OCI-LY7 (cell line): ENCODE measurements around the gene KIFC3. TPM values are rescaled to one million over a fixed set of nuclear protein-coding genes. Genes with fewer than 3 reads are reported as not detected.

Experiments
- BruUV-seq: library from RNA; stranded (reverse); fragments of 400-500 nt; replicated peaks from 2 replicates; lab custom pipeline; 2021; lab: Mats Ljungman, UMichigan
- CTCF ChIA-PET: fragments of 300-600 bp; sonication (Branson Sonifier 250); formaldehyde crosslinking; loops from one replicate; lab custom pipeline; 2022; ENCODE audit warnings: antibody characterized with exemption; ENCODE audit not compliant: unreplicated experiment; lab: Charles Lee
- POLR2A ChIA-PET: fragments of 300-600 bp; sonication (Branson Sonifier 250); formaldehyde crosslinking; loops from one replicate; lab custom pipeline; 2022; ENCODE audit warnings: antibody characterized with exemption; lab: Charles Lee
- DNase-seq: peaks from one replicate; pipeline ENCODE4 v3.0.0-alpha.2; 2015; ENCODE audit warnings: low spot score
- H2AFZ ChIP-seq: fragments of 200-600 bp; sonication (generic), shearing (Covaris generic); 2 replicates; pipeline ENCODE4 v1.6.1; 2014; ENCODE audit warnings: mild to moderate bottlenecking, antibody characterized with exemption, low read length, moderate library complexity
- H3K27ac ChIP-seq: fragments of 200-600 bp; sonication (generic); 2 replicates; pipeline ENCODE4 v1.5.1; 2014; ENCODE audit warnings: mixed run types, low read depth, mild to moderate bottlenecking, moderate library complexity, low read length, inconsistent platforms; ENCODE audit not compliant: poor library complexity, severe bottlenecking
- H3K36me3 ChIP-seq: fragments of 200-600 bp; sonication (generic); 2 replicates; pipeline ENCODE4 v1.6.1; 2014; ENCODE audit warnings: mild to moderate bottlenecking, antibody characterized with exemption, low read length, moderate library complexity, mixed read lengths; ENCODE audit not compliant: insufficient read depth
- H3K4me1 ChIP-seq: fragments of 200-600 bp; sonication (generic); 2 replicates; pipeline ENCODE4 v1.5.1; 2014; ENCODE audit warnings: mild to moderate bottlenecking, low read length; ENCODE audit not compliant: insufficient read depth, poor library complexity, severe bottlenecking
- H3K4me2 ChIP-seq: fragments of 200-600 bp; sonication (generic); 2 replicates; pipeline ENCODE4 v1.6.1; 2014; ENCODE audit warnings: mild to moderate bottlenecking, low read length
- H3K4me3 ChIP-seq: fragments of 200-600 bp; sonication (generic); 2 replicates; pipeline ENCODE4 v1.5.1; 2014; ENCODE audit warnings: mild to moderate bottlenecking, low read depth, low read length; ENCODE audit not compliant: poor library complexity, severe bottlenecking
- H3K79me2 ChIP-seq: fragments of 200-600 bp; sonication (generic); 2 replicates; pipeline ENCODE4 v1.6.1; 2016; ENCODE audit warnings: low read depth, mild to moderate bottlenecking, low read length, moderate library complexity, mixed read lengths; ENCODE audit not compliant: insufficient read depth
- H3K9me2 ChIP-seq: fragments of 200-600 bp; sonication (generic); 2 replicates; pipeline ENCODE4 v1.6.1; 2016; ENCODE audit warnings: mild to moderate bottlenecking, low read length, mixed read lengths; ENCODE audit not compliant: insufficient read depth
- H3K9me3 ChIP-seq: fragments of 200-600 bp; sonication (generic); 2 replicates; pipeline ENCODE4 v1.6.1; 2014; ENCODE audit warnings: mild to moderate bottlenecking, mixed run types, low read length, mixed read lengths
- H4K20me1 ChIP-seq: fragments of 200-600 bp; sonication (generic); 2 replicates; pipeline ENCODE4 v1.6.1; 2014; ENCODE audit warnings: mild to moderate bottlenecking, antibody characterized with exemption, low read length, moderate library complexity, mixed read lengths; ENCODE audit not compliant: insufficient read depth
- CTCF ChIP-seq: fragments of 200-600 bp; sonication (generic); conservative IDR thresholded peaks from 2 replicates; pipeline ENCODE4 v1.5.1; 2014; ENCODE audit warnings: mild to moderate bottlenecking, antibody characterized with exemption, low read length, moderate library complexity, mixed read lengths
- EZH2phosphoT487 ChIP-seq: fragments of 200-600 bp; sonication (generic); IDR thresholded peaks from 2 replicates; pipeline ENCODE4 v1.6.1; 2018; ENCODE audit warnings: low read depth, borderline replicate concordance, mild to moderate bottlenecking, mixed run types, antibody characterized with exemption, low read length, moderate library complexity, mixed read lengths
- intact Hi-C: fragments of 100-400 bp; cut with micrococcal nuclease; formaldehyde crosslinking; loops from one replicate; pipeline ENCODE4 v1.10.0; 2022; ENCODE audit not compliant: unreplicated experiment
- total RNA-seq, 2 experiments: library from RNA; depleted of rRNA in 1 of 2; stranded (reverse); fragments of >200 nt in 1 of 2; shearing (Covaris generic) in 1 of 2; gene quantifications; 2 replicates each; pipeline ENCODE4 v1.2.3, GENCODE V29; 2014 to 2022

The KIFC3 gene
- total RNA-seq, 2 experiments from 2014 or later, result 0.61 TPM; not detected in 1

GRCh38 chr16:57834936-57835335 lies 32.6 kb upstream of the KIFC3 start:
- no peaks in the 10 kb centered on the region for H3K9me2 ChIP-seq
- POLR2A ChIA-PET, result no interaction called here
- TF ChIP-seq CTCF, result no peak
- TF ChIP-seq EZH2phosphoT487, result no peak
- intact Hi-C loops, result no loop called here
- no peaks in the 10 kb centered on the region for H3K4me1 ChIP-seq
- CTCF ChIA-PET, result no interaction called here
- no peak overlapping the region for H3K4me2 ChIP-seq
- H3K4me3 ChIP-seq, result no peak overlapping the region
- no peak overlapping the region for H3K27ac ChIP-seq
- DNase-seq, result no peak
- H3K79me2 ChIP-seq, result no peaks in the 10 kb centered on the region
- no peak overlapping the region for H2AFZ ChIP-seq
- no peaks in the 10 kb centered on the region for H3K36me3 ChIP-seq
- no peaks in the 10 kb centered on the region for H3K9me3 ChIP-seq
- no TSS peak for BruUV-seq
- H4K20me1 ChIP-seq, result no peaks in the 10 kb centered on the region

DNA sequence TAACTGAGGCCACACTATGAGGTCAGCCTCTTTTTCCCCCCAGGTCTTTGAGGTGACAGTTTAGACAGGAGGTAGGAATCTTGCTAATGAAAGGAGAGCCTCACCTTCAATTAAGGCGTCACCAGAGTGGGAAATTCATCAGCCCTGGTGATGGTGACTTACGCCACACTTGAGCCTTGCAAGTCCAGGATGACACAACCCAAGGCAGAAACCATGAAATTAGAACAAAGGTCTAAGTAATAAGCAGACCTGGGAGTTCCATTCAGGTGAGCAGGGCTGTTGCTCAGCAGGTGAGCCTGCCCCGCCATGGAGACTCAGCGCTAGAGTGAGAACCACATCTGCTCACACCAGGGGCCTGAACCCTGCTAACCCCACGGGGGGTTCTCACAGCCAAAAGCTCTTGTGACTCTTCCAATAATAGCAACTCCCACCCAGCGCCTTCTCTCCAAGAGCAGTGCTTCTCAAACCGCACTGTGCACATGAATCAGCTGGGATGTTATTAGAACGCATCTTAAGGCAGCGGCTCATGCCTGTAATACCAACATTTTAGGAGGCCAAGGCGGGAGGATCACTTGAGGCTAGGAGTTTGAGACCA lies 28.7 kb upstream of the KIFC3 start:
- TF ChIP-seq CTCF (no peak), EZH2phosphoT487 (no peak)
- CTCF ChIA-PET, result no interaction called here
- BruUV-seq, result no TSS peak

GRCh38 chr16:57829969-57830360 lies 27.7 kb upstream of the KIFC3 start:
- POLR2A ChIA-PET, result no interaction called here
- intact Hi-C loops, result no loop called here
- Histone ChIP-seq H3K9me3 (no peaks in the 10 kb centered on the region), H3K27ac (no peak overlapping the region), H3K4me1 (no peaks in the 10 kb centered on the region), H3K4me3 (no peak overlapping the region), H3K4me2 (no peak overlapping the region), H3K79me2 (no peaks in the 10 kb centered on the region), H3K9me2 (no peaks in the 10 kb centered on the region), H2AFZ (no peak overlapping the region), H3K36me3 (no peaks in the 10 kb centered on the region), H4K20me1 (no peaks in the 10 kb centered on the region)
- no TSS peak for BruUV-seq
- CTCF ChIA-PET, result no interaction called here
- no peak for DNase-seq
- no peak for TF ChIP-seq EZH2phosphoT487

More for the DNA sequence above, 28.7 kb upstream of the KIFC3 start:
- Histone ChIP-seq H2AFZ (no peak overlapping the region), H3K27ac (no peak overlapping the region), H3K9me3 (no peaks in the 10 kb centered on the region), H3K4me3 (no peak overlapping the region), H3K4me1 (no peaks in the 10 kb centered on the region), H3K79me2 (no peaks in the 10 kb centered on the region), H3K36me3 (no peaks in the 10 kb centered on the region), H3K9me2 (no peaks in the 10 kb centered on the region), H3K4me2 (no peak overlapping the region), H4K20me1 (no peaks in the 10 kb centered on the region)
- no peak for DNase-seq
- intact Hi-C loops, result no loop called here
- POLR2A ChIA-PET, result no interaction called here
